CD8-positive, alpha-beta memory T cell (primary cell): ENCODE measurements around the gene ZNF473. TPM values are rescaled to one million over a fixed set of nuclear protein-coding genes. Genes with fewer than 3 reads are reported as not detected.

ENCODE experiments used
- CTCF ChIA-PET: fragments of 350-600 bp; sonication (Branson Sonifier 250); formaldehyde crosslinking; loops from one replicate; lab custom pipeline; 2021; ENCODE audit warnings: antibody characterized with exemption; lab: Charles Lee
- POLR2A ChIA-PET: fragments of 350-600 bp; sonication (Branson Sonifier 250); formaldehyde crosslinking; loops from one replicate; lab custom pipeline; 2021; ENCODE audit warnings: antibody characterized with exemption; lab: Charles Lee
- DNase-seq, 5 donors: peaks; one replicate each; pipeline versions ENCODE4 v3.0.0 to v3.0.0-alpha.2; 2020 to 2022; ENCODE audit warnings: mixed read lengths in 1 of 5
- H3K27ac ChIP-seq: one replicate; pipeline ENCODE4 v1.7.0; 2013; ENCODE audit warnings: low read depth, mild to moderate bottlenecking, low read length, moderate library complexity
- H3K27me3 ChIP-seq: 2 replicates; pipeline ENCODE4 v1.7.0; 2013; ENCODE audit warnings: low read length, mild to moderate bottlenecking; ENCODE audit not compliant: insufficient read depth, poor library complexity, severe bottlenecking
- H3K36me3 ChIP-seq: 2 replicates; pipeline ENCODE4 v1.7.0; 2013; ENCODE audit warnings: mild to moderate bottlenecking, low read length, moderate library complexity; ENCODE audit not compliant: insufficient read depth
- H3K4me1 ChIP-seq: 2 replicates; pipeline ENCODE4 v1.7.0; 2013; ENCODE audit warnings: mild to moderate bottlenecking, low read length, moderate library complexity; ENCODE audit not compliant: insufficient read depth
- H3K4me3 ChIP-seq: 2 replicates; pipeline ENCODE4 v1.7.0; 2013; ENCODE audit warnings: mild to moderate bottlenecking, low read length
- H3K9me3 ChIP-seq: 2 replicates; pipeline ENCODE4 v1.7.0; 2013; ENCODE audit warnings: mild to moderate bottlenecking, low read length
- H3K27ac Mint-ChIP-seq, 8 donors: one replicate each; pipeline ENCODE4 v1.8.0; 2020 to 2021; ENCODE audit warnings: mixed read lengths in 8 of 8, mild to moderate bottlenecking in 6 of 8, inconsistent platforms in 3 of 8, moderate library complexity in 3 of 8
- H3K27me3 Mint-ChIP-seq, 2 donors: one replicate each; pipeline ENCODE4 v1.8.0; 2020 to 2021; ENCODE audit warnings: mixed read lengths in 2 of 2, mild to moderate bottlenecking in 1 of 2, moderate library complexity in 1 of 2
- H3K36me3 Mint-ChIP-seq, 3 donors: one replicate each; pipeline ENCODE4 v1.8.0; 2020 to 2021; ENCODE audit warnings: mixed read lengths in 3 of 3, inconsistent platforms in 1 of 3, mild to moderate bottlenecking in 1 of 3
- H3K4me1 Mint-ChIP-seq, 3 donors: one replicate each; pipeline ENCODE4 v1.8.0; 2020 to 2021; ENCODE audit warnings: mixed read lengths in 3 of 3, inconsistent platforms in 1 of 3, mild to moderate bottlenecking in 1 of 3
- H3K4me3 Mint-ChIP-seq, 7 donors: one replicate each; pipeline ENCODE4 v1.8.0; 2020 to 2021; ENCODE audit warnings: mixed read lengths in 7 of 7, mild to moderate bottlenecking in 6 of 7, moderate library complexity in 4 of 7, inconsistent platforms in 2 of 7
- H3K9me3 Mint-ChIP-seq, 5 donors: one replicate each; pipeline ENCODE4 v1.8.0; 2020 to 2022; ENCODE audit warnings: mixed read lengths in 5 of 5, mild to moderate bottlenecking in 3 of 5, moderate library complexity in 2 of 5, inconsistent platforms in 1 of 5
- polyA plus RNA-seq: library from polyadenylated mRNA; unstranded; fragments of 300-500 nt; fragmentation: Illumina TruSeq; gene quantifications from one replicate; pipeline ENCODE4 v1.2.3, GENCODE V29; 2021
- total RNA-seq, 2 experiments: library from RNA; stranded (reverse); gene quantifications; one replicate each; pipeline ENCODE4 v1.2.3, GENCODE V29; 2021

Gene ZNF473
- 1 to 10 TPM; 8.5 to 9.8 TPM for total RNA-seq
- polyA plus RNA-seq, result 4.5 TPM

DNA sequence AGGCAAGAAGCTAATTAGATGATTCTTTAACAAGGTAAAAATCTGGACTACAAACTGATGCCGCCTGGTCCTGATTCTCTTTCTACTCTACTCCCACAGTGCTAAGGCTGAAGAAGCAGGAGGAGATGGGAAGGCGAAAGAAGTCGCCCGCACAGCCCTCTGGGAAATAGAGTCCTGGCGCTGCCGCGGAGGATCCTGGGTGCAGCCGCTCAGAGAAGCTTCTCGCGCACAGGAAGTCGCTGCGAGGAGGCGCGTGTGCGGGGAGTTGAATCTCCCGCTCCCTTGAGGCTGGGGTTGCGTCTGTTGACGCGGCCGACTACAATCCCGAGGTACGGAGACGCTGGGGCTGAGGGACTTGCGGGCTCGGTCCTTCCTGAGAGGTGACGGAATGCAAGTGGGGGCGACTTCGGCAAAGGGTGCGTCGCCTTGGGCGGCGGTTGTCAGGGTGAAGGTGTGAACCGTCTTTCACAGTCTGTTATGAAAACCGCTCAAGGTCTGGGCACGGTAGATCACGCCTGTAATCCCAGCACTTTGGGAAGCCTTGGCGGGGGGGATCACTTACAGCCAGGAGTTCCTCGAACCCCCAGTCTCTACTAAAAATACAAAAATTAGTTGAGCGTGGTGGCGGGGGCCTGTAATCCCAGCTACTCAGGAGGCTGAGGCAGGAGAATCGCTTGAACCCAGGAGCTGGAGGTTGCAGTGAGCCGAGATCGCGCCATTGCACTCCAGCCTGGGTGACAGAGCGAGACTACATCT is at the start of gene ZNF473:
ZNF473 (plus strand) TSS at position 212 of the 756 bp plus-strand sequence. CDS start 5,078 bp downstream, outside the sequence.
- peaks cover 0 to 36% (median 0%) of the 10 kb centered on the region in 3 donors for H3K36me3 Mint-ChIP-seq
- peak within 1 kb of the TSS; percentile 96 for H3K4me3 ChIP-seq
- no peaks in the 10 kb centered on the region for H3K9me3 ChIP-seq
- H3K27ac Mint-ChIP-seq, result peak within 1 kb of the TSS; percentile 99 to 100 (median 100)
- H3K4me1 ChIP-seq, result peaks cover 30% of the 10 kb centered on the region
- H3K36me3 ChIP-seq, result peaks cover 6% of the 10 kb centered on the region
- CTCF ChIA-PET, result interaction anchor here (0.9 to 1.1 kb wide), 2 partner anchors 24 to 89 kb away, joined by 3 read pairs; no protein-coding TSS in a partner anchor
- H3K27ac ChIP-seq, result peak within 1 kb of the TSS; percentile 100
- no peaks in the 10 kb centered on the region for H3K9me3 Mint-ChIP-seq
- DNase-seq, result peak; percentile 88 to 96 (median 95)
- no peaks in the 10 kb centered on the region for H3K27me3 ChIP-seq
- H3K4me1 Mint-ChIP-seq, result peaks cover 45 to 60% (median 55%) of the 10 kb centered on the region in 3 donors
- POLR2A ChIA-PET, result interaction anchor here (1.3 to 3.7 kb wide), 2 partner anchors 24 to 96 kb away, joined by 7 to 14 read pairs; partner anchors contain the start of genes ATF5 and NUP62
- H3K4me3 Mint-ChIP-seq, result peak within 1 kb of the TSS; percentile 91 to 98 (median 95)
- H3K27me3 Mint-ChIP-seq, result peaks cover 0 to 5% of the 10 kb centered on the region in 2 donors

DNA sequence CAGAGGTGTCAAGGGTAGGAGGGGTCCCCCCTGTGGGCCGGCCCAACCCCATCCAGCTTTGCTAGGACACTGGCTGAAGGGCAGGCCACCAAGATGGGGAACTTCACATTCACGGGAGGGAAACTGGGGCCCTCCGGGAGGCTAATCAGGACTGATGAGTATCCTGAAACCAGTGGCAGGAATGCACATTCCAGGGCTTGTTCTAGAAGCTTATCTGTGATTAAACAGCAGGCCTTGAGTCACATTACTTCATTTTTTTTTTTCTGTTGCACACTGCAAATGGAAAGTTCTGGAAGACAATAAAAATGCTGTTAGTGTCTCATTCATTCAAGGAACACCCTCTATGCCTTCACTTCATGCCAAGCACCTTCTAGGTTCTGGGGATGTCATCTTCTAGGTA is 49.3 kb upstream of the ZNF473 start:
- Histone ChIP-seq H3K27me3 (no peaks in the 10 kb centered on the region), H3K9me3 (no peaks in the 10 kb centered on the region), H3K27ac (no peak overlapping the region), H3K4me3 (no peak overlapping the region), H3K36me3 (peaks cover 8% of the 10 kb centered on the region), H3K4me1 (no peaks in the 10 kb centered on the region)
- Mint-ChIP-seq H3K9me3 (no peaks in the 10 kb centered on the region), H3K27me3 (no peaks in the 10 kb centered on the region), H3K27ac (no peak overlapping the region), H3K36me3 (peaks cover 0 to 60% (median 4%) of the 10 kb centered on the region in 3 donors), H3K4me1 (no peaks in the 10 kb centered on the region), H3K4me3 (no peak overlapping the region)
- CTCF ChIA-PET, result no interaction called here
- POLR2A ChIA-PET, result no interaction called here
- DNase-seq, result no peak

DNA sequence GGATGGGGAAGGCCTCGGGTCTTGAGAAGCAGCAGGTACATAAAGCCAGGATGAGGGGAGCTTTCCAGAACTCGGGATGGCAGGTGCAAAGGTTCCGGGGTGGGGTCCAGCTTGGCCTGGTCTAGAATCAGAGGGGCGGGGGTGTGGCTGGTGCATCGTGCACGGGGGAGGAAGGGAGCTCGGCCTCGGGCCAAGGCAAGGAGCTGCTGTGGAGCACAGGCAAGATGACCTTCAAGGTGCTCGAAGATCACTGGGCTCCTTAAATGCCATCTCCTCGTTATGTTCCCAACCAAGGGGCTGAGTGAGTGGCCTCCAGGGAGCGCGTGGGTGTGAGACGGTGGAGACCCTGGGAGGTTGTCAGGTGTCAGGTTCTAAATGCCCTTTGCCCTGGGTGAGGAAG is 48.7 kb upstream of the ZNF473 start:
- Mint-ChIP-seq H3K9me3 (no peaks in the 10 kb centered on the region), H3K4me3 (no peak overlapping the region), H3K27ac (no peak overlapping the region), H3K27me3 (no peaks in the 10 kb centered on the region), H3K4me1 (no peaks in the 10 kb centered on the region), H3K36me3 (peaks cover 0 to 66% (median 5%) of the 10 kb centered on the region in 3 donors)
- ChIA-PET CTCF (no interaction called here), POLR2A (no interaction called here)
- Histone ChIP-seq H3K27me3 (no peaks in the 10 kb centered on the region), H3K4me1 (no peaks in the 10 kb centered on the region), H3K27ac (no peak overlapping the region), H3K9me3 (no peaks in the 10 kb centered on the region), H3K36me3 (peaks cover 8% of the 10 kb centered on the region), H3K4me3 (no peak overlapping the region)
- no peak for DNase-seq

DNA sequence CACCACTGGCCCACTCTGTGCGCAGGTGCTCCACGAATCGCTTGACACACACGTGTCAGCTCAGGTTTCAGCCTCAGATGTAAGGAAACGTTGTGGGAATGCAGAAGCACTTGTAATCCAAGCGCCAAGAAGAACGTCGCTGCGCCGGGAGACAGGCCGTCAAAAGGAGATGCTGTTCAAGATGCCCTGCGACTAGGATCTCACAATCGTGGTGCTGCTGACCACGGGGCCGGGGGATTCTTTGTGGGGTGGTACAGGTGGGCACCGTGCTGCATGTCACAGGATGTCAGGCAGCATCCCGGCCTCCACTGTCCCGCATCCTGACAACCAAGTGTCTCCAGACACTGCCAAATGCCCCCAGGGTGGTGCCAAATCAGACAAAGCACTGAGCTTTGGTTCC is 47.9 kb upstream of the ZNF473 start:
- Mint-ChIP-seq H3K4me1 (no peaks in the 10 kb centered on the region), H3K4me3 (no peak overlapping the region), H3K36me3 (peaks cover 0 to 73% (median 5%) of the 10 kb centered on the region in 3 donors), H3K27ac (no peak overlapping the region), H3K9me3 (no peaks in the 10 kb centered on the region), H3K27me3 (no peaks in the 10 kb centered on the region)
- H3K9me3 ChIP-seq, result no peaks in the 10 kb centered on the region
- H3K4me1 ChIP-seq, result no peaks in the 10 kb centered on the region
- ChIA-PET POLR2A (no interaction called here), CTCF (no interaction called here)
- H3K4me3 ChIP-seq, result no peak overlapping the region
- no peaks in the 10 kb centered on the region for H3K27me3 ChIP-seq
- H3K36me3 ChIP-seq, result peaks cover 8% of the 10 kb centered on the region
- DNase-seq, result no peak
- H3K27ac ChIP-seq, result no peak overlapping the region

DNA sequence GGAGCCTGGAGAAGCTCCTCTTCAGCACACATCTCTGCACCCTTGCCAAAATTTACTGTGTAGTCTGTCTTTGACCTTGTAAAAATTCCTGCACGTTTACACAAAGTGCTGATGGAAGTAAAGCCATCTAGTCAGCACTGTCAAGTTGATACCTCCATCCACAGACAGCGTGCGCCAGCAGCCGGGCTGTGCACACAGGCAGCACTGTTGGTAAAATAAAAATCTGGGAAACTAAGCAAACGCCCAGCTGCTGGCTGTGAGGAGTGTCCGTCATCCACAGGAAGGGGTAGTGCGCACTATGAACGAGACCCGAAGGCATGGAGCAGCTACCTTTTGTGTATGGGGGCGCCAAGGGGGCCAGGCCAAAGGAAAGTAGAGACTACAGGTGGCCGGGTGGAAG is 47.5 kb upstream of the ZNF473 start:
- H3K27ac ChIP-seq, result no peak overlapping the region
- H3K36me3 Mint-ChIP-seq, result peaks cover 0 to 73% (median 5%) of the 10 kb centered on the region in 3 donors
- no peak overlapping the region for H3K4me3 Mint-ChIP-seq
- no peaks in the 10 kb centered on the region for H3K27me3 Mint-ChIP-seq
- no peak overlapping the region for H3K27ac Mint-ChIP-seq
- peaks cover 8% of the 10 kb centered on the region for H3K36me3 ChIP-seq
- POLR2A ChIA-PET, result no interaction called here
- DNase-seq, result no peak
- H3K9me3 ChIP-seq, result no peaks in the 10 kb centered on the region
- H3K4me3 ChIP-seq, result no peak overlapping the region
- no peaks in the 10 kb centered on the region for H3K9me3 Mint-ChIP-seq
- no peaks in the 10 kb centered on the region for H3K4me1 Mint-ChIP-seq
- no peaks in the 10 kb centered on the region for H3K4me1 ChIP-seq
- CTCF ChIA-PET, result no interaction called here
- H3K27me3 ChIP-seq, result no peaks in the 10 kb centered on the region

DNA sequence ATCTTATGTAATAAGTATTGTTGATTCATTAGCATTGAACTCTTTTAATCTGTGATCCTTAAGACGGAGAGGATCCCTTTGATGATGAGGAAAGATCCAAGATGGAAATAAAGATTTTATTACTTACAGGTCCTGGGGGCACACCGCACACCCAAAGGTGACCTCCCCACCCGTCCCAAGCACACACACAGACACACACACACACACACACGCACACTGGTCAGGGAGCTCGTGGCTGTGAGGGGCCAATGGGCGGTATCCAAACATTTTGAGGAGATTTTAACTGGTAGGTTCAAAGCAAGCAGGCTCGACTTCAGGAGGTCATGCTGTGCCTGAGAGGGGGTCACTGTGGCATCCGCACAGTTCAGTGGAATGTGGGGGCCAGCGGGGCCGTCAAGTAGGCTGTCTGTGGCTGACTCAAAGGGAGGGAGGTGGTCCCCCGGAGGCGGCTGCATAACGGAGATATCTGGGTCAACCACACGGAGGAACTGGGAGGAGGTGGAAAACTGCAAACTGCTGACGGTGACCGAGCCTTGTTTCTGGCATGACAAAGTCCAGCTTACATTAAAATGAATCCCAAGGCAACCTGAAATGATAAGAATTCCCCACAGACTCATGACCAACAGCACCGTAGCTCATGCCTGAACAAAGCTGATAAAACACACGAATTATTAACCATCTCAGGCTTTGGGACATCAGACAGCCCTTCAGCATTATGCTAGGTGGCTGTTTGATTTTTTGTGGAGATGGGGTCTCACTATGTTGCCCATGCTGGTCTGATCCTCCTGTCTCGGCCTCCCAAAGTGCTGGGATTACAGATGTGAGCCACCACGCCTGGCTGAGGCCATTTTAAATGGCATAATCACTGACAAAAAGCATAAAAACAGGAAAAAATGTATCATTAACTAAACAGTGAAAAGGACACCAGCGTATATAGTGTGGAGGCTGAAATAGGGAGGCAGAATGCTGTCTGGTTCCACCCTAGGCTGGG is 43.9 kb upstream of the ZNF473 start:
- H3K4me1 Mint-ChIP-seq, result peaks cover 0 to 4% (median 0%) of the 10 kb centered on the region in 3 donors
- DNase-seq, result no peak
- no peak overlapping the region for H3K4me3 Mint-ChIP-seq
- Histone ChIP-seq H3K27me3 (no peaks in the 10 kb centered on the region), H3K36me3 (peaks cover 13% of the 10 kb centered on the region), H3K4me3 (no peak overlapping the region), H3K27ac (no peak overlapping the region), H3K9me3 (no peaks in the 10 kb centered on the region), H3K4me1 (no peaks in the 10 kb centered on the region)
- H3K9me3 Mint-ChIP-seq, result no peaks in the 10 kb centered on the region
- no peaks in the 10 kb centered on the region for H3K27me3 Mint-ChIP-seq
- CTCF ChIA-PET, result interaction anchor here (2.0 kb wide), 1 partner anchor 44 kb away, joined by 8 read pairs; no protein-coding TSS in a partner anchor
- peaks cover 0 to 87% (median 11%) of the 10 kb centered on the region in 3 donors for H3K36me3 Mint-ChIP-seq
- POLR2A ChIA-PET, result no interaction called here
- peak overlapping the region in 2 of 8 donors; percentile 11 to 68 for H3K27ac Mint-ChIP-seq

DNA sequence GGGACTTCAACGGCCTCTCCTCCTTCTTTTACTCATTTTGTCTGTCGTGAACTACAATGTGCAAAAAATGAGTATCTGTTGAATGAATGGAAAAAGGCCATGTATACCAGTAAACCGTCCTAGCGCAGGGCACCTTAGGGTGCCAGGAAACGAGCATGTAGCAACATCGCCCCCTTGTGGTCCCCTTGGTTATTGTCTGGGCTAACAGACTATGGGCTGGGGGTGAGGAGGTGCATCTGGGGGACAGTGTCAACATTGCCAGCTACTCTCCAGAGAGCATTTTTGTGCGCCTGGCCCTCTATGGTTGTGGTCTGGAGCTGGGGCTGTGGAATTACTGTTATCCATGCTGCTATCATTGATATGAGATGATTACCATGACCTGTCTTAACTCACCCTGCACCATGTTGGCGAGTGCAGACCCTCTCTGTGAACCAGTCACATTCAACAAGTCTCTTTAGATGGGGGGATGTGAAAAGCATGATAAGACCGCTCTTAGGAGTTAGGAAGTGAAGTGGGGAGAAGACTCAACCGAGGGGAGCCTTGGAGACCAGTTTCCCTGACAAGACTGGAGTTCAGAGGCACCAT is 42.1 kb upstream of the ZNF473 start:
- POLR2A ChIA-PET, result no interaction called here
- H3K4me3 Mint-ChIP-seq, result no peak overlapping the region
- Histone ChIP-seq H3K4me1 (no peaks in the 10 kb centered on the region), H3K4me3 (no peak overlapping the region), H3K36me3 (peaks cover 20% of the 10 kb centered on the region), H3K27me3 (no peaks in the 10 kb centered on the region), H3K27ac (no peak overlapping the region), H3K9me3 (no peaks in the 10 kb centered on the region)
- CTCF ChIA-PET, result interaction anchor here (1.2 to 2.0 kb wide), 3 partner anchors 14 to 413 kb away, joined by 3 to 8 read pairs (median 5); no protein-coding TSS in a partner anchor
- H3K9me3 Mint-ChIP-seq, result no peaks in the 10 kb centered on the region
- no peaks in the 10 kb centered on the region for H3K27me3 Mint-ChIP-seq
- peak overlapping the region in 2 of 8 donors; percentile 23 to 78 for H3K27ac Mint-ChIP-seq
- H3K4me1 Mint-ChIP-seq, result peaks cover 0 to 4% (median 0%) of the 10 kb centered on the region in 3 donors
- DNase-seq, result peak; percentile 52 to 79 (median 68)
- peaks cover 4 to 84% (median 17%) of the 10 kb centered on the region in 3 donors for H3K36me3 Mint-ChIP-seq
